Nephron progenitor cell (in vitro differentiated cells): ENCODE measurements around the gene MYADML2.
A peak's percentile ranks its signal among the peaks of the same experiment; 100 is the strongest.
"Not testable (repeated sequence)": the region's sequence is repeated elsewhere in the genome, so short reads cannot be mapped to it uniquely, and the experiment has no call there.

Experiments used
- DNase-seq: peaks from one replicate; pipeline ENCODE4 v3.0.0; 2021
- H3K27ac Mint-ChIP-seq: 2 replicates; pipeline ENCODE4 v1.8.0; 2021; ENCODE audit warnings: mild to moderate bottlenecking, moderate library complexity, mixed read lengths
- H3K27me3 Mint-ChIP-seq: 2 replicates; pipeline ENCODE4 v1.8.0; 2021; ENCODE audit warnings: mild to moderate bottlenecking, low read depth, mixed read lengths; ENCODE audit not compliant: poor library complexity
- H3K36me3 Mint-ChIP-seq: 2 replicates; pipeline ENCODE4 v1.8.0; 2021; ENCODE audit warnings: low read depth, mixed read lengths
- H3K4me1 Mint-ChIP-seq: 2 replicates; pipeline ENCODE4 v1.8.0; 2021; ENCODE audit warnings: mixed read lengths
- H3K4me3 Mint-ChIP-seq: 2 replicates; pipeline ENCODE4 v1.8.0; 2021; ENCODE audit warnings: mild to moderate bottlenecking, moderate library complexity, mixed read lengths
- H3K9me3 Mint-ChIP-seq: 2 replicates; pipeline ENCODE4 v1.8.0; 2021; ENCODE audit warnings: mild to moderate bottlenecking, moderate library complexity, mixed read lengths
- TF ChIP-seq, protein P1 (sequence below): fragments of 200-600 bp; sonication (generic); IDR thresholded peaks from 2 replicates; pipeline ENCODE4 v1.5.0; 2021; ENCODE audit warnings: antibody characterized with exemption

Gene MYADML2

DNA sequence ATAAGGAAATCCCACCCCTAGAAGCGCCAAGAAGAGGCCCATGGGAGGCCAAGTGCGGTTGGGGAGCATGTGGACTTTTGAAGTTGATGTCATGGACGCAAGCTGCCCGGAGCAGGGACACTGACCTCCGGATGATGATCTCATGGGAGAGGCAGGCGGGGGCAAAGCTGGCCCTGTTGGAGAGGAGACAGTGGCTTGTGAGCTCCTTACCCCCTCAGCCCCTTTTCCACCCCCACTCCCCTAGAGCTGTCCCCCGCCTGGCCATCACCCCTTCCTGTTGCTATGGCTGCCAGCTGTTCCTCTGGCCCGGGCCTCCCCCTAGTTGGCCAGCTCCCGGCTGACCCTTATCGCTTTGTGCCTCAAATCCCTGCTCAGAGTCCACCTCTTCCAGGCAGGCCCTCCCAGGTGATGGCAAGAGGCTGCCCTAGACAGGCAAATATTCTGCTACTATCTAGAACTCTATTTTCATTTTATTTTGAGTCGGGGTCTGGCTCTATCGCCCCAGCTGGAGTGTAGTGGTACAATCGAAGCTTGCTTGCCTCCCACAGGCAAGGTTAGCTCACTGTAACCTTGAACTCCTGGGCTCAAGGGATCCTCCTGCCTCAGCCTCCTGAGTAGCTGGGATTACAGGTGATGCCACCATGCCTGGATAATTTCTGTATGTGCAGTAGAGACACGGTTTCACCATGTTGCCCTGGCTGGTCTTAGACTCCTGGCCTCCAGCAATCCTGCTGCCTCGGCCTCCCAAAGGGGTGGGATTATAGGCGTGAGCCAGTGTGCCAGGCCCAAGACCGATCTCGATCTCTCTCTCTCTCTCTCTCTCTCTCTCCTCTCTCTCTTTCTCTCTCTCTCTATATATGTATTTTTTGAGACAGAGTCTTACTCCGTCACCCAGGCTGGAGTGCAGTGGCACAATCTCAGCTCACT is 7.4 kb upstream of the MYADML2 start:
- TF ChIP-seq, protein P1, sequence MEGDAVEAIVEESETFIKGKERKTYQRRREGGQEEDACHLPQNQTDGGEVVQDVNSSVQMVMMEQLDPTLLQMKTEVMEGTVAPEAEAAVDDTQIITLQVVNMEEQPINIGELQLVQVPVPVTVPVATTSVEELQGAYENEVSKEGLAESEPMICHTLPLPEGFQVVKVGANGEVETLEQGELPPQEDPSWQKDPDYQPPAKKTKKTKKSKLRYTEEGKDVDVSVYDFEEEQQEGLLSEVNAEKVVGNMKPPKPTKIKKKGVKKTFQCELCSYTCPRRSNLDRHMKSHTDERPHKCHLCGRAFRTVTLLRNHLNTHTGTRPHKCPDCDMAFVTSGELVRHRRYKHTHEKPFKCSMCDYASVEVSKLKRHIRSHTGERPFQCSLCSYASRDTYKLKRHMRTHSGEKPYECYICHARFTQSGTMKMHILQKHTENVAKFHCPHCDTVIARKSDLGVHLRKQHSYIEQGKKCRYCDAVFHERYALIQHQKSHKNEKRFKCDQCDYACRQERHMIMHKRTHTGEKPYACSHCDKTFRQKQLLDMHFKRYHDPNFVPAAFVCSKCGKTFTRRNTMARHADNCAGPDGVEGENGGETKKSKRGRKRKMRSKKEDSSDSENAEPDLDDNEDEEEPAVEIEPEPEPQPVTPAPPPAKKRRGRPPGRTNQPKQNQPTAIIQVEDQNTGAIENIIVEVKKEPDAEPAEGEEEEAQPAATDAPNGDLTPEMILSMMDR, result no peak
- no peaks in the 10 kb centered on the region for H3K36me3 Mint-ChIP-seq
- no peak for DNase-seq
- H3K4me3 Mint-ChIP-seq, result no peak overlapping the region
- no peak overlapping the region for H3K27ac Mint-ChIP-seq
- peaks cover 17% of the 10 kb centered on the region for H3K4me1 Mint-ChIP-seq
- no peaks in the 10 kb centered on the region for H3K9me3 Mint-ChIP-seq
- H3K27me3 Mint-ChIP-seq, result peaks cover 5% of the 10 kb centered on the region

DNA sequence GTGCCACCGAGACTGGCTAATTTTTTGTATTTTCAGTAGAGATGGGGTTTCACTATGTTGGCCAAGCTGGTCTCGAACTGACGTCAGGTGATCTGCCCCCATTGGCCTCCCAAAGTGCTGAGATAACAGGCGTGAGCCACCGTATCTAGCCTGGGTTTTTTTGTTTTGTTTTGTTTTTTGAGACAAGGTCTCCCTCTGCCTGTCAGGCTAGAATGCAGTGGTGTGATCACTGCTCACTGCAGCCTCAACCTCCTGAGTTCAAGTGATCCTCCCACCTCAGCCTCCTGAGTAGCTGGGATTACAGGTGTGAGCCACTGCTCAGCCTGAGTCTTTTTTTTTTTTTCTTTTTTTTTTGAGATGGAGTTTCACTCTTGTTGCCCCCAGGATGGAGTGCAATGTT is 6.4 kb upstream of the MYADML2 start:
- DNase-seq, H3K9me3 Mint-ChIP-seq, H3K36me3 Mint-ChIP-seq, H3K27me3 Mint-ChIP-seq, H3K4me3 Mint-ChIP-seq, H3K27ac Mint-ChIP-seq: not testable (repeated sequence)
- H3K4me1 Mint-ChIP-seq, result peaks cover 11% of the 10 kb centered on the region

- Mint-ChIP-seq H3K9me3 (no peaks in the 10 kb centered on the region), H3K36me3 (no peaks in the 10 kb centered on the region), H3K27ac (no peak overlapping the region), H3K27me3 (no peaks in the 10 kb centered on the region), H3K4me1 (peaks cover 10% of the 10 kb centered on the region), H3K4me3 (no peak overlapping the region)
- TF ChIP-seq, protein P1, result no peak
- no peak for DNase-seq
Measured at GRCh38 chr17:81952792-81953228, 5.8 kb upstream of the MYADML2 start.

- Mint-ChIP-seq H3K27ac (peak overlapping the region; percentile 75), H3K4me1 (peaks cover 5% of the 10 kb centered on the region), H3K9me3 (no peaks in the 10 kb centered on the region), H3K27me3 (no peaks in the 10 kb centered on the region), H3K4me3 (no peak overlapping the region), H3K36me3 (no peaks in the 10 kb centered on the region)
- TF ChIP-seq, protein P1, result no peak
- no peak for DNase-seq
Measured at GRCh38 chr17:81951785-81952684, 5.0 kb upstream of the MYADML2 start.

- Mint-ChIP-seq H3K9me3 (no peaks in the 10 kb centered on the region), H3K27me3 (peaks cover 1% of the 10 kb centered on the region), H3K27ac (no peak overlapping the region), H3K4me1 (no peaks in the 10 kb centered on the region), H3K4me3 (no peak overlapping the region), H3K36me3 (no peaks in the 10 kb centered on the region)
- no peak for DNase-seq
- TF ChIP-seq, protein P1, result no peak
Measured at GRCh38 chr17:81950501-81950900, 3.5 kb upstream of the MYADML2 start.
